GM18526 (cell line): ENCODE measurements around the gene CUEDC2.
A peak's percentile ranks its signal among the peaks of the same experiment; 100 is the strongest.

Experiments
- POLR2A ChIP-seq: IDR thresholded peaks from 3 replicates; pipeline ENCODE4 v1.6.1; 2011; ENCODE audit not compliant: insufficient read length; ENCODE audit errors: extremely low read depth

CUEDC2 gene

GRCh38 chr10:102461187-102462054 is 29.0 kb upstream of the CUEDC2 start:
- peak; percentile 42 for TF ChIP-seq POLR2A

- TF ChIP-seq POLR2A = no peak
These were observed 28.4 kb upstream of the CUEDC2 start for GRCh38 chr10:102460836-102461186.

GRCh38 chr10:102458656-102459055 is 26.3 kb upstream of the CUEDC2 start:
- no peak for TF ChIP-seq POLR2A

GRCh38 chr10:102457591-102458150 is 25.3 kb upstream of the CUEDC2 start:
- no peak for TF ChIP-seq POLR2A

- no peak for TF ChIP-seq POLR2A
These were observed 23.6 kb upstream of the CUEDC2 start for GRCh38 chr10:102455893-102456471.

GRCh38 chr10:102453502-102453901 is 21.1 kb upstream of the CUEDC2 start:
- no peak for TF ChIP-seq POLR2A

- TF ChIP-seq POLR2A = no peak
These were observed 20.4 kb upstream of the CUEDC2 start for GRCh38 chr10:102452672-102453340.

GRCh38 chr10:102451105-102451969 is 19.0 kb upstream of the CUEDC2 start, which contains the start of gene C10orf95:
C10orf95 (minus strand) TSS chr10:102451543; CDS start chr10:102451093, 450 bp downstream.
- no peak for TF ChIP-seq POLR2A

- peak; percentile 87 for TF ChIP-seq POLR2A
These were observed 18.2 kb upstream of the CUEDC2 start for GRCh38 chr10:102450374-102451104.

- no peak for TF ChIP-seq POLR2A
These were observed 17.7 kb upstream of the CUEDC2 start for GRCh38 chr10:102450124-102450373.

GRCh38 chr10:102449321-102450123 is 17.1 kb upstream of the CUEDC2 start:
- TF ChIP-seq POLR2A = no peak

GRCh38 chr10:102444851-102445250 is 12.5 kb upstream of the CUEDC2 start:
- no peak for TF ChIP-seq POLR2A

- no peak for TF ChIP-seq POLR2A
These were observed 6.0 kb upstream of the CUEDC2 start for GRCh38 chr10:102438374-102438773.

- TF ChIP-seq POLR2A = no peak
These were observed 5.1 kb upstream of the CUEDC2 start for GRCh38 chr10:102437515-102437914.
